ENCODE measurements around the gene NT5M. TPM values are rescaled to one million over a fixed set of nuclear protein-coding genes. Genes with fewer than 3 reads are reported as not detected.

Gene NT5M
- total RNA-seq, 1 experiment from 2014 or later: 6.6 TPM

- H2AK5ac ChIP-seq (ENCODE audit: insufficient read length, low read length): no peak overlapping the region
- no peaks in the 10 kb centered on the region for H3K4me1 ChIP-seq (ENCODE audit: insufficient read depth, low read length)
- H3K4me2 ChIP-seq (ENCODE audit: insufficient read depth, insufficient read length, low read length): no peak overlapping the region
- no peak overlapping the region for H4K8ac ChIP-seq (replicated peaks; ENCODE audit: insufficient read length, low read depth, low read length)
- no peak overlapping the region for H2BK120ac ChIP-seq (ENCODE audit: low read depth, low read length, poor library complexity, severe bottlenecking)
- H3K9me3 ChIP-seq (ENCODE audit: control insufficient read depth, low read depth, low read length): no peaks in the 10 kb centered on the region
- no peaks in the 10 kb centered on the region for H3K27me3 ChIP-seq (ENCODE audit: insufficient read depth, low read length)
- no peak overlapping the region for H4K5ac ChIP-seq (ENCODE audit: insufficient read length, low read depth, low read length)
- H3K79me2 ChIP-seq (ENCODE audit: insufficient read depth, low read length): no peaks in the 10 kb centered on the region
- H3K27me3 Mint-ChIP-seq (ENCODE audit: low read depth): no peaks in the 10 kb centered on the region
- no peak overlapping the region for H3K4ac ChIP-seq (ENCODE audit: low read depth, low read length)
- no peaks in the 10 kb centered on the region for H3K23me2 ChIP-seq (ENCODE audit: insufficient read length, low read depth, low read length, poor library complexity, severe bottlenecking)
- TF ChIP-seq, protein P1, sequence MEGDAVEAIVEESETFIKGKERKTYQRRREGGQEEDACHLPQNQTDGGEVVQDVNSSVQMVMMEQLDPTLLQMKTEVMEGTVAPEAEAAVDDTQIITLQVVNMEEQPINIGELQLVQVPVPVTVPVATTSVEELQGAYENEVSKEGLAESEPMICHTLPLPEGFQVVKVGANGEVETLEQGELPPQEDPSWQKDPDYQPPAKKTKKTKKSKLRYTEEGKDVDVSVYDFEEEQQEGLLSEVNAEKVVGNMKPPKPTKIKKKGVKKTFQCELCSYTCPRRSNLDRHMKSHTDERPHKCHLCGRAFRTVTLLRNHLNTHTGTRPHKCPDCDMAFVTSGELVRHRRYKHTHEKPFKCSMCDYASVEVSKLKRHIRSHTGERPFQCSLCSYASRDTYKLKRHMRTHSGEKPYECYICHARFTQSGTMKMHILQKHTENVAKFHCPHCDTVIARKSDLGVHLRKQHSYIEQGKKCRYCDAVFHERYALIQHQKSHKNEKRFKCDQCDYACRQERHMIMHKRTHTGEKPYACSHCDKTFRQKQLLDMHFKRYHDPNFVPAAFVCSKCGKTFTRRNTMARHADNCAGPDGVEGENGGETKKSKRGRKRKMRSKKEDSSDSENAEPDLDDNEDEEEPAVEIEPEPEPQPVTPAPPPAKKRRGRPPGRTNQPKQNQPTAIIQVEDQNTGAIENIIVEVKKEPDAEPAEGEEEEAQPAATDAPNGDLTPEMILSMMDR (conservative IDR thresholded peaks at IDR 0.05): no peak
- no peak overlapping the region for H3K14ac ChIP-seq (ENCODE audit: insufficient read depth, low read length)
- no peak overlapping the region for H3T11ph ChIP-seq (ENCODE audit: low read length)
- H2BK20ac ChIP-seq (ENCODE audit: low read depth, low read length, poor library complexity, severe bottlenecking): no peak overlapping the region
- H3K27ac ChIP-seq (ENCODE audit: insufficient read length, low read depth, low read length): no peak overlapping the region
- H4K20me1 ChIP-seq (ENCODE audit: control insufficient read depth, insufficient read depth, insufficient read length): no peaks in the 10 kb centered on the region
- no peak overlapping the region for H3K4me3 Mint-ChIP-seq
- H3K23ac ChIP-seq (ENCODE audit: insufficient read length, low read depth, low read length): no peak overlapping the region
- no peak overlapping the region for H2BK15ac ChIP-seq (ENCODE audit: low read depth, low read length)
- WGBS (ENCODE audit: extremely low coverage, insufficient read length, low lambda C conversion rate): no CpG with 5 or more reads among the region's 10 CpGs
- H3K9me3 Mint-ChIP-seq: no peaks in the 10 kb centered on the region
- H3K79me1 ChIP-seq (ENCODE audit: insufficient read depth, low read depth, low read length, poor library complexity, severe bottlenecking): no peaks in the 10 kb centered on the region
- no peaks in the 10 kb centered on the region for H3K4me1 Mint-ChIP-seq
- no peak overlapping the region for H3K9ac ChIP-seq (ENCODE audit: extremely low read depth, insufficient read length, low read length)
- H2BK12ac ChIP-seq (ENCODE audit: insufficient read length, low read depth, low read length): no peak overlapping the region
- H2AFZ ChIP-seq (ENCODE audit: low read length): no peak overlapping the region
- no peak overlapping the region for H4K91ac ChIP-seq (ENCODE audit: insufficient read length, low read depth, low read length)
- peaks cover 0 to 9% (median 9%) of the 10 kb centered on the region in 3 experiments; a peak in 4 of 7 replicates for H3K36me3 Mint-ChIP-seq (ENCODE audit: insufficient read depth in 1 of 3, low read depth in 3 of 3)
- H3K27ac Mint-ChIP-seq: no peak overlapping the region
- no peak overlapping the region for H3K56ac ChIP-seq (ENCODE audit: insufficient read length, low read depth, low read length)
- no peak overlapping the region for H3K18ac ChIP-seq (ENCODE audit: insufficient read length, low read depth, low read length)
- H2BK5ac ChIP-seq (ENCODE audit: insufficient read length, low read length): no peak overlapping the region
- no peak for DNase-seq
These were observed 22.1 kb downstream of the NT5M start for GRCh38 chr17:17325228-17325627.

All from H9 (cell line).